Uterus (tissue), 2 donors: ENCODE measurements around the gene TEN1.

Source experiments
- CTCF ChIP-seq, 4 experiments: fragments of 200-600 bp in 2 of 4; fragments of 450-650 bp in 2 of 4; sonication (generic) in 2 of 4; IDR thresholded peaks; one replicate each; pipeline ENCODE4 v1.5.1; 2016 to 2019; ENCODE audit warnings: antibody characterized with exemption in 4 of 4, mild to moderate bottlenecking in 2 of 4, moderate library complexity in 1 of 4
- POLR2A ChIP-seq, 2 donors: fragments of 450-650 bp; IDR thresholded peaks; one replicate each; pipeline ENCODE4 v1.6.1; 2016; ENCODE audit warnings: antibody characterized with exemption in 2 of 2, mild to moderate bottlenecking in 1 of 2, moderate library complexity in 1 of 2

GRCh38 chr17:76002100-76002499 lies 23.1 kb downstream of the TEN1 start:
- no peak for TF ChIP-seq CTCF (IDR thresholded peaks at IDR 0.05)
- TF ChIP-seq POLR2A (IDR thresholded peaks at IDR 0.05): no peak
